HG03571 (cell line): ENCODE measurements around the gene ZNF524.
"Not testable (repeated sequence)": the region's sequence is repeated elsewhere in the genome, so short reads cannot be mapped to it uniquely, and the experiment has no call there.

Experiments used
- ATAC-seq: cut with Tn5 transposase; IDR thresholded peaks from one replicate; pipeline ENCODE4 v1.9.1; 2021; ENCODE audit not compliant: unreplicated experiment

The ZNF524 gene

GRCh38 chr19:55581145-55581822 is 18.8 kb upstream of the ZNF524 start:
- no peak for ATAC-seq

DNA sequence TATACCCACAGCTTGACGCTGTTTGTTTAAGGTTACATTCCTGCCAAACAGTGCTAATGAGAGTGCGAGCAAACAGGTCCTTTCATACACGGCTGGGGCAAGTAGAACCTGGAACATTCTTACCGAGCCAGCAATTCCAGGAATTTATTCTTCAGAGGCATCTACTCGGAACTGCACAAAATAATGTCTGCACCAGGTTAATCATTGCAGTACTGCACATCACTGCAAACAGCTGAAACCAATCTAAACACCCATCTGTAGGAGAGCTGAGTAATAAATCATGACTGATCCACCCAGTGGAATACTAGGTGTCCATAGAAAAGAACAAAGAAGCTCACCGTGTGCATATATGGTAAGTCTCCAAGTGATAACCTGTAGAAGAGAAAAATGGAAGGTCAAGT is 18.3 kb upstream of the ZNF524 start:
- ATAC-seq, result no peak

- ATAC-seq, result not testable (repeated sequence)
Observed at GRCh38 chr19:55582284-55582683, 17.8 kb upstream of the ZNF524 start.

- ATAC-seq, result not testable (repeated sequence)
Observed at GRCh38 chr19:55583897-55584296, 16.2 kb upstream of the ZNF524 start.

GRCh38 chr19:55584871-55585270 is 15.2 kb upstream of the ZNF524 start:
- no peak for ATAC-seq

GRCh38 chr19:55585658-55586339 is 14.3 kb upstream of the ZNF524 start:
- ATAC-seq, result no peak

GRCh38 chr19:55586976-55587668 is 13.0 kb upstream of the ZNF524 start:
- ATAC-seq, result peak; percentile 64

- no peak for ATAC-seq
Observed at GRCh38 chr19:55588738-55589137, 11.3 kb upstream of the ZNF524 start.

- ATAC-seq, result no peak
Observed at GRCh38 chr19:55590109-55590508, 10.0 kb upstream of the ZNF524 start.

GRCh38 chr19:55590617-55591016 is 9.5 kb upstream of the ZNF524 start:
- no peak for ATAC-seq

DNA sequence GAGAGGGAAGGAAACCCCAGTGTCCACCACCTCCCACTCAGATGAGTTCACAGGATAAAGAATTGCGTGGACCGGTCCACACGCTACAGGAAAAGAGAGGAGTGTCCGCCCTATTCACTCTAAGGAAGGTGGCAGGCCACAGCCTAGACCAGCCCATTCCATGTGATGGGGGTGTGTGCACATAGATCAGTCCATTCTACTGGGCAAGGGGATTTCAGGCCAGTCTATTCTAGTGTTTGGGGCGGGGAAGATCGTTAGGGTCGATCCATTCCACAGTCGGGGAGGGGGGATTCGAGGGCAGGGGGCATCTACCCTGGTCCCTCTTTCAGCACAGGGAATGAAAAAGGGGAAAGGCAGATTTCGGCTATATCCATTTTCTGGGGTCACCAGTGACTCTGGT is 8.5 kb upstream of the ZNF524 start:
- no peak for ATAC-seq

- ATAC-seq, result no peak
Observed at GRCh38 chr19:55592391-55593090, 7.5 kb upstream of the ZNF524 start.

DNA sequence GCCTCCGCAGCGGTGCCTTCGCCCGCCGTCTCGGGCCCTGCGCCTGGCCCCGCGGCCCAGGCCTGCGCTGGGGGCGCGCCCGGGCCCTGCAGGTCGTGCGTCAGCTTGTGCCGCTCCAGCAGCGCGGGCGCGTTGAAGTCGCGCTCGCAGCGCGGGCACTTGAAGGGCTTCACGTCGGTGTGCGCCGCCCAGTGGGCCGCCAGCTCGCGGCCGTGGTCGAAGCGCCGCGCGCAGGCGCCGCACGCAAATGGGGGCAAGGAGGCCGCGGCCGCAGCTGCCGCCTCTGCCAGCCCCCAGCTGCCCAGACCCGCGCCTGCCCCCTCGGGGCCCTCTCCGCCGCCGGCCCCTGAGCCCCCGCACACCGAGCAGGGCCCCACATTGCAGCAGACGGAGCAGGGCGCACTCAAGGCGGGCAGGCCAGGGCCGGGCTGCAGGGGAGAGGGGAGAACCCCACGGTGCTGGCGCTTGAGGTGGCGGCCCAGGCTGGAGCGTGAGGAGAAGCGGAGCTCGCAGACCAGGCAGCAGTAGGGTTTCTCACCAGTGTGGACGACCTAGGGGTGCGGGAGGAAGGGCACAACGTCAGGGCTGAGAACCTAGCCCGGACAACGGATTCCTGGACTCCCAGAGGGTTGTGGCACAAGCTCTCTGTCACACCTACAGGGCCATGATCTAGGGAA is 6.9 kb upstream of the ZNF524 start:
- ATAC-seq, result no peak

DNA sequence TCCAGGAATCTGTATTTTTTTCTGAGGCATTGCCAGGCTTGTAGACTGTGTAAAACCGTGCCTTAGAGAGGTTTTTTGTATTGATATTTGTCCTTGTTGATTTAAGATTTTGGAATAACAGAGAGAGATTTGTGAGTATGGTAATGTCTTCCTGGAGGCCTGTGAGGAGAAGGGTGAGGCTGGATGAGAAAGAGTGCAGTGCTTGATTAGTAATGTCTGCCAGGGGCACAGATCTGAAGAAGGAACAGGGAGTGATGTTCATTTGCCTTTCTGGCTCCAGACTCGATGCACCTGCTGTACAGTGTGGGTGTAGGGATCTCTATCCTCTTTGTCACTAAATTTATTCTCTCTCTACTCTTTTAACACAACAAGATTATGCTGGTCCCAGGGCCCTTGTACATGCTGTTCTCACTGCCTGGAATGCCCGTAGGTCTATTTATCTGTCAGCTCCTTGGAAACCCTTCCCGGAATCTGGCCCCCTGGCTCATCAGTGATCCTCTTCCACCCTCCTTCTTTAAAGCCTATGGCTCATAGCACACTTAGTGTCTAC is 5.0 kb upstream of the ZNF524 start:
- no peak for ATAC-seq

- no peak for ATAC-seq
Observed at GRCh38 chr19:55596304-55596703, 3.8 kb upstream of the ZNF524 start.

GRCh38 chr19:55597501-55597921 is 2.6 kb upstream of the ZNF524 start:
- no peak for ATAC-seq

GRCh38 chr19:55598034-55598433 is 2.1 kb upstream of the ZNF524 start:
- no peak for ATAC-seq

DNA sequence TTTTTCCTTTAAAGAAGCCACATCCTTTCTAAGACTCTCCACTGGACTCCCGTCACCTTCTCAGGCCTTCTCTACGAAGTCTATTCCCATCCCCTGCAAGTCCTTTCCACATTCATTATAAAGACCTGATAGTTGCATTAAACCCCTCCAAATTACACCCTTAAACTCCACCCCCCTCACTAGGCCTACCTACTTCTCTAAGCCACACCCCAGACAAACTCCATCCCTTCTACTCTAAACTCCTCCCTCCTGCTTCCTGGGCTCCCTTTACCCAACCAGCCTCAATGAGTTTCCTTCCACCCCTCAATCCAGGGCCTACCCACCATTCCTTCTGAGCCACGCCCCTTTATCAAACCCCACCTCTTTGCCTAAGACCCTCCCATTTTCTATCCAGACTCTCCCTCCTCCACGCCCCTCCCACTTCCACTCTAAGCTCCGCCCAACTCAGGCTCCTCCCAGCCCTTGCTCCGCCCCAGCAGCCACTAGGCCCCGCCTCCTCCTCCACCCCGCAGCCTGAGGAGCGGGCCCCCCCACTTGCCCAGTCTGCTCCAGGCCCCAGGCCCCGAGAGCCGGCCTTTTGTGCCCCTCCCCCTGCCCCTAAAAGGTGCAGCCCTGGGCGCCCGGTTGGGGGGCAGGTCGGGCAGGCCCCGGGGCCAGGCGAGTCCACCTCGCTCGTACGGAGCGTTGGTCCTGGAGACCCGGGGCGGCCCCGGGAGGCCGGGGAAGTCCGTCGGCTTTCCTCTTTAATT is 1.2 kb upstream of the ZNF524 start:
- peak; percentile 46 for ATAC-seq

DNA sequence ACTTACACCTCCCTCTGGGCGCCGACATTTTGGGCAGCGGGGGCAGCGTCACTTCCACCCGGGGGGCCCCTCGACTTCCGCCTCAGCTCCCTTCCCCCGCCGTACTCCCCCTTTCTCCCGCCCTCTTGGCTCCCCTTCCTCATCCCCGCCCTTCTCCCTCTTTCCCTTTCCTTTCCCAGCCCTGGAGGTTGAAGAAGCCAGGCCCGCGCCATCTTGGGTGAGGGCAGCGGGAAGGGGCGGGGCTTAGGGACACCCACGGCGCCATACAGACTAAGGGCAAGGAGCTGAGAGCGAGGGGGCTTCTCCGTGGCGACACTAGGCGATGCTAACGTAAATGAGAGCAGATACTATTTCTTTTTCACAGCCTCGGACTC is 633 bp upstream of the ZNF524 start, which contains the start of gene FIZ1:
TSS of gene FIZ1 (minus strand) at position 50 of the 374 bp plus-strand sequence. CDS start 1,652 bp downstream, outside the sequence.
- ATAC-seq, result peak; percentile 44

DNA sequence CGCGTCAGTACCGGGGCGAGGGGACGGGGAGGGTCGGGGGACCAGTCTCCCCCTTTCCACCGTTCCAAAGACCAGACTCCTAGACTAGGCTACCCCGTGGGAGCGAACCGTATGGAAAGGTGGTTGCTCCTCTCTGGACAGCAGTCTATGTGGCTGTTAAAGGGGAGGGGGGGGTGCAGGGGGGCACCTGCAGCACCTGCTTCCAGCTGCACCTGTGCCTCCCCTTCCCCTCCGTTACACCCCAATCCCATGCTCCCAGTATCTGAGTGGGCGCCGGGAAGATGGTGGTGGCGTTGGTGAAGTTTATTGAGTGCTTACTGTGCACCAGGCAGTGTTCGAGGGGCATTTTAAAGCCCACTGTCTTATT is 557 bp downstream of the ZNF524 start:
- ATAC-seq, result no peak
